Peyer's patch (tissue), 4 donors: ENCODE results near the gene GRIK3.

Experiments used
- POLR2A ChIP-seq, 2 donors: fragments of 450-650 bp; IDR thresholded peaks; one replicate each; pipeline ENCODE4 v1.5.1; 2017; ENCODE audit warnings: antibody characterized with exemption in 2 of 2, mild to moderate bottlenecking in 2 of 2, moderate library complexity in 2 of 2
- TF ChIP-seq, protein P1 (sequence below), 6 experiments: fragments of 450-650 bp in 4 of 6; fragments of 200-600 bp in 2 of 6; sonication (generic) in 1 of 6; IDR thresholded peaks; one replicate each; pipeline ENCODE4 v1.5.1; 2017 to 2019; ENCODE audit warnings: antibody characterized with exemption in 6 of 6, mild to moderate bottlenecking in 3 of 6, moderate library complexity in 1 of 6

DNA sequence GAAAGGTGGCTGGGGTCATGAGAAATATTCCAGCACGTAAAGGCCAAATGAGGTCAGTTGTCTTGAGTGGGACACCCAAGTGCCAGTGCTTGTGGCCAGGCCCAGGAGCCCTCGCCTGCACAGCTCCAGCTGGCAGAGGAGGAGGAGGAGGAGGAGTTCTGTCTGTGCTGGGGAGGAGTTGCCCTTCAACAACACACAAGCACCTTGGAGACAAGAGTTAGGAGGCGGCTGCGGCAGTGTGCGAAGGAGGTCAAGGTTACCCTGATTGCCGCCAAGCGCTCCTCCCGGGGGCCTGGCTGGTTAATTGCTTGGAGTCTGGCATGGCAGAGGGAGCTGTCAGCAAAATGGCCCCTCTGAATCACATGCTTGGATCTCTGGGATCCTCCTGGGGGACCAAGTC, 45.1 kb downstream of the GRIK3 start:
- TF ChIP-seq, protein P1, sequence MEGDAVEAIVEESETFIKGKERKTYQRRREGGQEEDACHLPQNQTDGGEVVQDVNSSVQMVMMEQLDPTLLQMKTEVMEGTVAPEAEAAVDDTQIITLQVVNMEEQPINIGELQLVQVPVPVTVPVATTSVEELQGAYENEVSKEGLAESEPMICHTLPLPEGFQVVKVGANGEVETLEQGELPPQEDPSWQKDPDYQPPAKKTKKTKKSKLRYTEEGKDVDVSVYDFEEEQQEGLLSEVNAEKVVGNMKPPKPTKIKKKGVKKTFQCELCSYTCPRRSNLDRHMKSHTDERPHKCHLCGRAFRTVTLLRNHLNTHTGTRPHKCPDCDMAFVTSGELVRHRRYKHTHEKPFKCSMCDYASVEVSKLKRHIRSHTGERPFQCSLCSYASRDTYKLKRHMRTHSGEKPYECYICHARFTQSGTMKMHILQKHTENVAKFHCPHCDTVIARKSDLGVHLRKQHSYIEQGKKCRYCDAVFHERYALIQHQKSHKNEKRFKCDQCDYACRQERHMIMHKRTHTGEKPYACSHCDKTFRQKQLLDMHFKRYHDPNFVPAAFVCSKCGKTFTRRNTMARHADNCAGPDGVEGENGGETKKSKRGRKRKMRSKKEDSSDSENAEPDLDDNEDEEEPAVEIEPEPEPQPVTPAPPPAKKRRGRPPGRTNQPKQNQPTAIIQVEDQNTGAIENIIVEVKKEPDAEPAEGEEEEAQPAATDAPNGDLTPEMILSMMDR (IDR thresholded peaks at IDR 0.05): no peak
- TF ChIP-seq POLR2A (IDR thresholded peaks at IDR 0.05): no peak
